ENCODE results near the gene STN1.

STN1 gene

GRCh38 chr10:103872137-103872931 lies 45.6 kb downstream of the STN1 start:
- Histone ChIP-seq H3K4me3 (no peak overlapping the region), H3K27ac (no peak overlapping the region)
- TF ChIP-seq CTCF (IDR thresholded peaks at IDR 0.05), result no peak
- DNase-seq (ENCODE audit: low spot score), result no peak

DNA sequence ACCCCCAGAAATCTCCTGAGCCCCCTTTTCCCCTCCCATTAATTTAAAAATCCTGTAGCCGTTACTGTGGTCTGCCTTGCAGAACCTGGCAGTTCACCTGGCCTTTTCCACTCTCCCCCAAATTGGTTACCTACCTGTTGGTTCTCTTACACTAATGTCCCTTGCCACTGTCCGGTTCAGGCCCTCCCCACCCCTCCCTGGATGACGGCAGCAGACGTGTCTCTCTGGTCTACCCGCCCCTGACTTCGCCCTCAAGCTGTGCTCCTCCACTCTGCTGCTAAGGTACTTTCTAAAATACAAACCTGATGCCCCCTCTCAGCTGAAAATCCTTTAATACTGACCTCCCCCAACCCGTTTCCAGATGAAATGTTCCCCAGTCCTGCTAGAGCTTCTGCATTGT lies 47.0 kb downstream of the STN1 start:
- no peak for DNase-seq (ENCODE audit: low spot score)
- Histone ChIP-seq H3K27ac (no peak overlapping the region), H3K4me3 (no peak overlapping the region)
- TF ChIP-seq CTCF (IDR thresholded peaks at IDR 0.05), result no peak

GRCh38 chr10:103870516-103870915 lies 47.5 kb downstream of the STN1 start:
- TF ChIP-seq CTCF (IDR thresholded peaks at IDR 0.05), result no peak
- H3K4me3 ChIP-seq, result no peak overlapping the region
- no peak overlapping the region for H3K27ac ChIP-seq
- DNase-seq (ENCODE audit: low spot score), result no peak

- Histone ChIP-seq H3K4me3 (no peak overlapping the region), H3K27ac (no peak overlapping the region)
- DNase-seq (ENCODE audit: low spot score), result no peak
- no peak for TF ChIP-seq CTCF (IDR thresholded peaks at IDR 0.05)
Measured at GRCh38 chr10:103869336-103869735, 48.6 kb downstream of the STN1 start.

DNA sequence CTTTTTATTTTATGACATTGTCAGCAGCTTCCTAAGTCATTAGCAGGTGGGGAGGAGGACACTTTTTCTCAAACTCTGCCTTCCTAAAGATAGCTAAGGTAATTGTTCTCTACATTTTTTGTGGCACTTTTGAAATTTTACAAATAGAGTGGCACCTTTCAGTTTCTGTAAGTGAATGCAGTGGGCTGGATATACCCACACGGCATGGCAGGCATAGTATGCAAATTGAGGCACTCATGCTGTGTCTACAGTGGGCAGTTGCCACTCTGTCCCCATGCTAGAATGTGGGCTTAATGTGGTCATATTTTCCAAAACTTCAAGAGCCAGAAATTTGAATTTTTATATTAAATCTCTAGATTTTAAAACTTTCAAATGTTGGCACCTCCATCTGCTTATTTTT lies 49.8 kb downstream of the STN1 start:
- Histone ChIP-seq H3K27ac (no peak overlapping the region), H3K4me3 (no peak overlapping the region)
- DNase-seq (ENCODE audit: low spot score), result no peak
- TF ChIP-seq CTCF (IDR thresholded peaks at IDR 0.05), result no peak

GRCh38 chr10:103861505-103861904 lies 56.5 kb downstream of the STN1 start:
- no peak for DNase-seq (ENCODE audit: low spot score)
- Histone ChIP-seq H3K27ac (no peak overlapping the region), H3K4me3 (no peak overlapping the region)
- TF ChIP-seq CTCF (IDR thresholded peaks at IDR 0.05), result no peak
